ENCODE data around the gene RCC1.
"Not testable (repeated sequence)": the region's sequence is repeated elsewhere in the genome, so short reads cannot be mapped to it uniquely, and the experiment has no call there.

Gene RCC1

DNA sequence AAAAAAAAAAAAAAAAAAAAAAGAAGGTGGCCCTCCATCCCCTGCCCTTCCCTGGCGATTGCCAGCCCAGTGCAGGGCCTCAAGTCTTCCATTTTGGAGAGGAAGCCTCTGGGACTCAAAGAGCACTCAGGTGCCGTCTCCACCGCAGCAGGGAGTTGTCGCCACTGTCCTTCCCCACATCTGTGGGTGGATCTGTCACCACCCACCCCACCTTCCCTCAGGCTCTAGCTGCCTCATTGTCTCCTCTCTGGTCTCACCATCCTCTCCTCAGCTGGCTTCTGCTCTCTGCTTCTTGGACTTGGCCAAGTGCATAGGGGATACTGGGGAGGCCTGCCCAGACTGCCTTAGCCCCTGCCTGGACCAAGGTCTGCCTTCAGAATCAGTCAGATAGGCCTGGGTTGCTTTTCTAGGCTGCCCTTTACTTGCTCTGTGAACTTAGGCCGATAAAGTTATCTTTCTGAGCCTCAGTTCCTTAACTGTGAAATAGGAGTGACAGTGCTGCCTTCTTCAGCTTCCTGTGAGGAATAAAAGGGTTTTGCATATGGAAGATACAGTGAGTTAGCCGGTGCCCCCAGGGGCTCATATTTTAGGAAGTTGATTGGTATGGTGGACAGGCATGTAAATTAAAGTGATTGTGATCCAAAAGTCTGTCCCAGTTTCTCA lies 15.8 kb downstream of the RCC1 start:
- Histone ChIP-seq H3F3A (ENCODE audit: insufficient read depth, low read length) (peaks cover 12% of the 10 kb centered on the region), H3K9me2 (replicated peaks; ENCODE audit: insufficient read depth, low read length) (no peaks in the 10 kb centered on the region), H3K9ac (ENCODE audit: low read length) (no peak overlapping the region), H3K9me3 (replicated peaks; ENCODE audit: insufficient read depth, low read length) (no peaks in the 10 kb centered on the region), H3K27ac (ENCODE audit: low read length) (no peak overlapping the region), H3K4me2 (ENCODE audit: low read depth, low read length) (no peak overlapping the region), H3K4me1 (ENCODE audit: low read length) (peaks cover 10% of the 10 kb centered on the region), H3K4me3 (ENCODE audit: low read length) (no peak overlapping the region), H2AFZ (ENCODE audit: low read length) (no peak overlapping the region), H3K27me3 (replicated peaks; ENCODE audit: insufficient read depth, low read length) (no peaks in the 10 kb centered on the region), H3K36me3 (replicated peaks; ENCODE audit: insufficient read depth, low read length) (0 out of 2 replicates have a peak, but pooled peaks cover 3% of the 10 kb centered on the region), H3K79me2 (ENCODE audit: low read length) (peaks cover 81% of the 10 kb centered on the region), H4K20me1 (ENCODE audit: insufficient read depth, low read length) (no peaks in the 10 kb centered on the region)
- TF ChIP-seq, protein P1, sequence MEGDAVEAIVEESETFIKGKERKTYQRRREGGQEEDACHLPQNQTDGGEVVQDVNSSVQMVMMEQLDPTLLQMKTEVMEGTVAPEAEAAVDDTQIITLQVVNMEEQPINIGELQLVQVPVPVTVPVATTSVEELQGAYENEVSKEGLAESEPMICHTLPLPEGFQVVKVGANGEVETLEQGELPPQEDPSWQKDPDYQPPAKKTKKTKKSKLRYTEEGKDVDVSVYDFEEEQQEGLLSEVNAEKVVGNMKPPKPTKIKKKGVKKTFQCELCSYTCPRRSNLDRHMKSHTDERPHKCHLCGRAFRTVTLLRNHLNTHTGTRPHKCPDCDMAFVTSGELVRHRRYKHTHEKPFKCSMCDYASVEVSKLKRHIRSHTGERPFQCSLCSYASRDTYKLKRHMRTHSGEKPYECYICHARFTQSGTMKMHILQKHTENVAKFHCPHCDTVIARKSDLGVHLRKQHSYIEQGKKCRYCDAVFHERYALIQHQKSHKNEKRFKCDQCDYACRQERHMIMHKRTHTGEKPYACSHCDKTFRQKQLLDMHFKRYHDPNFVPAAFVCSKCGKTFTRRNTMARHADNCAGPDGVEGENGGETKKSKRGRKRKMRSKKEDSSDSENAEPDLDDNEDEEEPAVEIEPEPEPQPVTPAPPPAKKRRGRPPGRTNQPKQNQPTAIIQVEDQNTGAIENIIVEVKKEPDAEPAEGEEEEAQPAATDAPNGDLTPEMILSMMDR (IDR thresholded peaks at IDR 0.05; ENCODE audit: low read length) = no peak
- no peak for DNase-seq

DNA sequence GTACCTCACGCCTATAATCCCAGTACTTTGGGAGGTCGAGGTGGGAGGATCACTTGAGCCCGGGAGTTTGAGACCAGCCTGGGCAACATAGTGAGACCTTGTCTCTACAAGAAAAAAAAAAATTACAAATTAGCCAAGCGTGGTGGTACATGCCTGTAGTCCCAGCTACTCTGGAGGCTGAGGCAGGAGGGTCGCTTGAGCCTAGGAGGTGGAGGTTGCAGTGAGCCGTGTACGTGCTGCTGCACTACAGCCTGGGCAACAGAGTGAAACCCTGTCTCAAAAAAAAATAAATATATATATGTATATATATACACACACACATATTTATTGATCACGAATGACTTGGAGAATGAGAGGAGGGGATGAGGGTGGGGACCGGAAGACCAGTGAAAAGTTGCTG lies 16.7 kb downstream of the RCC1 start:
- not testable (repeated sequence) for H3K4me1 ChIP-seq (ENCODE audit: low read length); H3K27ac ChIP-seq (ENCODE audit: low read length); H3K36me3 ChIP-seq (replicated peaks; ENCODE audit: insufficient read depth, low read length); H3F3A ChIP-seq (ENCODE audit: insufficient read depth, low read length); H3K27me3 ChIP-seq (replicated peaks; ENCODE audit: insufficient read depth, low read length); H3K4me2 ChIP-seq (ENCODE audit: low read depth, low read length); H3K9ac ChIP-seq (ENCODE audit: low read length); H3K4me3 ChIP-seq (ENCODE audit: low read length); H3K9me2 ChIP-seq (replicated peaks; ENCODE audit: insufficient read depth, low read length); DNase-seq; H4K20me1 ChIP-seq (ENCODE audit: insufficient read depth, low read length); H2AFZ ChIP-seq (ENCODE audit: low read length); H3K9me3 ChIP-seq (replicated peaks; ENCODE audit: insufficient read depth, low read length)
- peaks cover 90% of the 10 kb centered on the region for H3K79me2 ChIP-seq (ENCODE audit: low read length)

DNA sequence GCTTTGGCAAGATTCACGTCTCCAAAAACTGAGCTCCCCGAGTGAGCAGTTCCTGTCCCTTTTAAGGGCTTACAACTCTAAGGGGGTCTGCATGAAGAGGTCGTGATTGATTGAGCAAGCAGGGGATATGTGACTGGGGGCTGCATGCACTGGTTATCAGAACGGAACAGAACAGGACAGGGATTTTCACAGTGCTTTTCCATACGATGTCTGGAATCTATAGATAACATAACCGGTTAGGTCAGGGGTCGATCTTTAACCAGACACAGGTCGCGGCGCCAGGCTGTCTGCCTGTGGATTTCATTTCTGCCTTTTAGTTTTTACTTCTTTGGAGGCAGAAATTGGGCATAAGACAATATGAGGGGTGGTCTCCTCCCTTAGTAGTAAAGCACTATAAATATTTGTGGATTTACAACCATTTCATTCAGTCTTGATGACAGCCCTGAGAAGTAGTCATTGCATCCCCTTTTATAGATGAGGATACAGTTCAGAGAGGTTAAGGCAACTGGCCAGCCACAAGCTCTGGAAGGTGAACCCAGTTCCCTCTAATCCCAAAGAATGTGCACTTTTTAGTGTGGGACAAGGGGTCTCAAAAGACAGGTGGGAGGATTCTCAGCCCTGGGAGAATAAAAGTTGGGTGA lies 19.3 kb downstream of the RCC1 start:
- not testable (repeated sequence) for H2AFZ ChIP-seq (ENCODE audit: low read length); H4K20me1 ChIP-seq (ENCODE audit: insufficient read depth, low read length); H3K9ac ChIP-seq (ENCODE audit: low read length); H3F3A ChIP-seq (ENCODE audit: insufficient read depth, low read length); H3K4me2 ChIP-seq (ENCODE audit: low read depth, low read length); DNase-seq; H3K9me3 ChIP-seq (replicated peaks; ENCODE audit: insufficient read depth, low read length); H3K36me3 ChIP-seq (replicated peaks; ENCODE audit: insufficient read depth, low read length); H3K4me3 ChIP-seq (ENCODE audit: low read length); H3K9me2 ChIP-seq (replicated peaks; ENCODE audit: insufficient read depth, low read length); H3K27ac ChIP-seq (ENCODE audit: low read length); H3K4me1 ChIP-seq (ENCODE audit: low read length); H3K27me3 ChIP-seq (replicated peaks; ENCODE audit: insufficient read depth, low read length)
- H3K79me2 ChIP-seq (ENCODE audit: low read length) = peaks cover 97% of the 10 kb centered on the region

DNA sequence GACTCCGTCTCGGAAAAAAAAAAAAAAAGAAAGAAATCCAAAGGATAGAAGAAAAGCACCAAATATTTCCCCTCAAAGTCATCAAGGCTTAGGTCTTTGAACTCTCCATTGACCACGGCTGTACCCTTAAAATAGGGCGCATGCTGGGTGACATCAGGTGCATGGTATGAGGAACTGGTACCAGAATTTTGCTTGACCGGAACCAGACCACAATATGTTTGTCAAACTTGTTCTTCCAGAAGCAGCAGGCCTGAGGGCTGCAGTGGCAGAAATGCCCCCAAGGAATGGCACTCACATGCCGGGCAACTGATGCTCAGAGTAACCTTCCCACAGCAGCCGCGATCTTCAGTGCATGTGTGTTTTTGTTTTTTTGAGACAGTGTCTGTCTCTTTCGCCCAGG lies 21.0 kb downstream of the RCC1 start:
- no peak overlapping the region for H3K27ac ChIP-seq (ENCODE audit: low read length)
- peaks cover 88% of the 10 kb centered on the region for H3K79me2 ChIP-seq (ENCODE audit: low read length)
- no peaks in the 10 kb centered on the region for H3F3A ChIP-seq (ENCODE audit: insufficient read depth, low read length)
- no peaks in the 10 kb centered on the region for H4K20me1 ChIP-seq (ENCODE audit: insufficient read depth, low read length)
- H3K27me3 ChIP-seq (replicated peaks; ENCODE audit: insufficient read depth, low read length) = no peaks in the 10 kb centered on the region
- H3K9me2 ChIP-seq (replicated peaks; ENCODE audit: insufficient read depth, low read length) = no peaks in the 10 kb centered on the region
- no peak for TF ChIP-seq EZH2phosphoT487 (IDR thresholded peaks at IDR 0.05; ENCODE audit: low read length)
- TF ChIP-seq EZH2 (optimal IDR thresholded peaks at IDR 0.05; ENCODE audit: low read depth, low read length) = no peak
- TF ChIP-seq, protein P1 (IDR thresholded peaks at IDR 0.05; ENCODE audit: low read length) = no peak
- no peak overlapping the region for H3K4me2 ChIP-seq (ENCODE audit: low read depth, low read length)
- H2AFZ ChIP-seq (ENCODE audit: low read length) = no peak overlapping the region
- peaks cover 3% of the 10 kb centered on the region; the same call in 1 of the 2 replicates for H3K36me3 ChIP-seq (replicated peaks; ENCODE audit: insufficient read depth, low read length)
- H3K4me3 ChIP-seq (ENCODE audit: low read length) = no peak overlapping the region
- H3K9me3 ChIP-seq (replicated peaks; ENCODE audit: insufficient read depth, low read length) = no peaks in the 10 kb centered on the region
- no peaks in the 10 kb centered on the region for H3K4me1 ChIP-seq (ENCODE audit: low read length)
- H3K9ac ChIP-seq (ENCODE audit: low read length) = no peak overlapping the region
- DNase-seq = no peak

All from MM.1S (cell line).